ENCODE results near the gene WDR45B.

Gene WDR45B

GRCh38 chr17:82677353-82677925 lies 29.2 kb upstream of the WDR45B start:
- no peak for DNase-seq (ENCODE audit: low read depth)

GRCh38 chr17:82675476-82676245 lies 27.4 kb upstream of the WDR45B start:
- DNase-seq (ENCODE audit: low read depth): no peak

- DNase-seq (ENCODE audit: low read depth): no peak
Observed at GRCh38 chr17:82674656-82675475, 26.6 kb upstream of the WDR45B start.

- no peak for DNase-seq (ENCODE audit: low read depth)
Observed at GRCh38 chr17:82670661-82671450, 22.6 kb upstream of the WDR45B start.

- DNase-seq (ENCODE audit: low read depth): no peak
Observed at GRCh38 chr17:82668631-82669099, 20.4 kb upstream of the WDR45B start.

- DNase-seq (ENCODE audit: low read depth): no peak
Observed at GRCh38 chr17:82668024-82668630, 19.9 kb upstream of the WDR45B start.

GRCh38 chr17:82667668-82668000 lies 19.4 kb upstream of the WDR45B start:
- no peak for DNase-seq (ENCODE audit: low read depth)

GRCh38 chr17:82666931-82667667 lies 18.9 kb upstream of the WDR45B start:
- DNase-seq (ENCODE audit: low read depth): no peak

- no peak for DNase-seq (ENCODE audit: low read depth)
Observed at GRCh38 chr17:82665891-82666290, 17.6 kb upstream of the WDR45B start.

GRCh38 chr17:82665217-82665616 lies 17.0 kb upstream of the WDR45B start:
- DNase-seq (ENCODE audit: low read depth): no peak

- DNase-seq (ENCODE audit: low read depth): no peak
Observed at GRCh38 chr17:82664701-82665182, 16.5 kb upstream of the WDR45B start.

GRCh38 chr17:82664276-82664575 lies 16.0 kb upstream of the WDR45B start:
- DNase-seq (ENCODE audit: low read depth): no peak

GRCh38 chr17:82663381-82664275 lies 15.4 kb upstream of the WDR45B start:
- DNase-seq (ENCODE audit: low read depth): no peak

- no peak for DNase-seq (ENCODE audit: low read depth)
Observed at GRCh38 chr17:82662711-82663261, 14.5 kb upstream of the WDR45B start.

GRCh38 chr17:82661717-82662683 lies 13.8 kb upstream of the WDR45B start:
- DNase-seq (ENCODE audit: low read depth): no peak

- DNase-seq (ENCODE audit: low read depth): no peak
Observed at GRCh38 chr17:82659886-82660285, 11.6 kb upstream of the WDR45B start.

- no peak for DNase-seq (ENCODE audit: low read depth)
Observed at GRCh38 chr17:82658796-82659452, 10.7 kb upstream of the WDR45B start.

GRCh38 chr17:82658331-82658730 lies 10.1 kb upstream of the WDR45B start:
- no peak for DNase-seq (ENCODE audit: low read depth)
